Astrocyte of the cerebellum (primary cell): ENCODE measurements around the gene SUSD5.

ENCODE experiments used
- DNase-seq: peaks from one replicate; pipeline ENCODE4 v3.0.0-alpha.2; 2011; ENCODE audit warnings: low read depth
- H3K4me3 ChIP-seq: 2 replicates; pipeline ENCODE4 v1.5.1; 2011; ENCODE audit warnings: mild to moderate bottlenecking, low read depth, low read length, moderate library complexity
- in situ Hi-C: cut with HindIII; loops from 2 replicates; pipeline ENCODE4 v1.10.0; 2017; ENCODE audit warnings: low sequenced_read_pairs
- TF ChIP-seq, protein P1 (sequence below): IDR thresholded peaks from 2 replicates; pipeline ENCODE4 v1.5.1; 2012; ENCODE audit warnings: low read length, low read depth, moderate library complexity, mild to moderate bottlenecking; ENCODE audit errors: missing control alignments

SUSD5 gene

DNA sequence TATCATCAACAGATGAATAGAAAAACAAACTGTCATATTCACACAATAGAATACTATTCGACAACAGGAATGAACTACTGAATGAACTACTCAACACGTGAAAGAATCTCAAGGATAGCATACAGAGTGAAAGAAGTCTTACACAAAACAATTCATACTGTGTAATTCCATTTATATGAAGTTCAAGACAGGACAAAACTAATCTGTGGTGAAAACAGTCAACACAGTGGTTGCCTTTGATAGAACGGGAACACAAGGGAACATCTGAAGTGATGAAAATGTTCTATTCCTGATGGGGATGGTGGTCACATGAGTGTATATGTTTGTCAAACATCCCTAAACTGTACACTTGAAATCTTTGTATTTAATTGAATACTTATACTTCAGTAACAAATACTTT, 2.6 kb upstream of the SUSD5 start:
- in situ Hi-C loops, result no loop called here
- H3K4me3 ChIP-seq, result no peak overlapping the region
- TF ChIP-seq, protein P1, sequence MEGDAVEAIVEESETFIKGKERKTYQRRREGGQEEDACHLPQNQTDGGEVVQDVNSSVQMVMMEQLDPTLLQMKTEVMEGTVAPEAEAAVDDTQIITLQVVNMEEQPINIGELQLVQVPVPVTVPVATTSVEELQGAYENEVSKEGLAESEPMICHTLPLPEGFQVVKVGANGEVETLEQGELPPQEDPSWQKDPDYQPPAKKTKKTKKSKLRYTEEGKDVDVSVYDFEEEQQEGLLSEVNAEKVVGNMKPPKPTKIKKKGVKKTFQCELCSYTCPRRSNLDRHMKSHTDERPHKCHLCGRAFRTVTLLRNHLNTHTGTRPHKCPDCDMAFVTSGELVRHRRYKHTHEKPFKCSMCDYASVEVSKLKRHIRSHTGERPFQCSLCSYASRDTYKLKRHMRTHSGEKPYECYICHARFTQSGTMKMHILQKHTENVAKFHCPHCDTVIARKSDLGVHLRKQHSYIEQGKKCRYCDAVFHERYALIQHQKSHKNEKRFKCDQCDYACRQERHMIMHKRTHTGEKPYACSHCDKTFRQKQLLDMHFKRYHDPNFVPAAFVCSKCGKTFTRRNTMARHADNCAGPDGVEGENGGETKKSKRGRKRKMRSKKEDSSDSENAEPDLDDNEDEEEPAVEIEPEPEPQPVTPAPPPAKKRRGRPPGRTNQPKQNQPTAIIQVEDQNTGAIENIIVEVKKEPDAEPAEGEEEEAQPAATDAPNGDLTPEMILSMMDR, result no peak
- no peak for DNase-seq

DNA sequence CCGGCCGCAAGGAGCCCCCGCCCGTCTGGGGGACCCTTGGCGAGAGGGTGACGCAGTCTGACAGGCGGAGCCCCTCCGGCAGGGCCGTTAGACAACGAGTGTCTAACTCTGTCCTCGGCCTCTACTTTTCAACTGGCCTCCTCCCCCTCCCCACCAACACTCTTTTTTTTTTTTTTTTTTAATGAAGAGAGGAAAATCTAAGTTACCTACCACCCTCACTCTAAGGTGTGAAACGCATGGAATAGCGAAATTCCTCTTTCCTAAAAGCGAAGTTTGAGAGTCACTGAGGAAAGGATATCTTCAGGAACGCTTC, 521 bp upstream of the SUSD5 start:
- TF ChIP-seq, protein P1, result no peak
- DNase-seq, result no peak
- in situ Hi-C loops, result no loop called here
- peak overlapping the region; percentile 63 for H3K4me3 ChIP-seq

DNA sequence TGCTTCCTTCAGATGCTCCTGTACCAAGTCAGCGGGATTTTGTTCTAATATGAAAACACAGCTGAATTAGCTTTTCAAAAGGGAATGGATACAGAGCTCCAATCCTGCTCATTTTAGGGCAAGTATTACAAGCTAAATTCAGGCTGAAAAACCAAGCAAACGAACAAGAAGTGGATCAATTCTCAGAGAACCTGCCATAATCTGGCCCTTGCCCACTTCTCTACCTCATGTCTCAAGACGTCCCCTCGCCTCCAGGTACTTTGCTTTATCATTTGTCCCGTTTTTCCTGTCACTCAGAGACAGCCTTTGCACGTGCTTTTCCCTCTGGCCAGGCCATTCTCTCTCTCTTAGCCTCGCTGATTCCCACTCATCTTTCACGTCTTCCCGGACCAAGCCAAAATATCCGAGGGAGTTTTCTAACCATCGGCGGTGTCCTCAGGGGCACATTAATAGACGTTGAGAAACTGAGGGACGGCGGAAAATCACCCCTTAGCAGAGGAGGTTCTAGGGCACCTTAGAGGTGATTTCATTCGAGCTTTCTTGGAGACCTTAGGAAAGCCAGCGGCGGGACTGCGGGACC, 654 bp downstream of the SUSD5 start:
- DNase-seq, result no peak
- TF ChIP-seq, protein P1, result no peak
- peak overlapping the region; percentile 63 for H3K4me3 ChIP-seq
- in situ Hi-C loops, result no loop called here

DNA sequence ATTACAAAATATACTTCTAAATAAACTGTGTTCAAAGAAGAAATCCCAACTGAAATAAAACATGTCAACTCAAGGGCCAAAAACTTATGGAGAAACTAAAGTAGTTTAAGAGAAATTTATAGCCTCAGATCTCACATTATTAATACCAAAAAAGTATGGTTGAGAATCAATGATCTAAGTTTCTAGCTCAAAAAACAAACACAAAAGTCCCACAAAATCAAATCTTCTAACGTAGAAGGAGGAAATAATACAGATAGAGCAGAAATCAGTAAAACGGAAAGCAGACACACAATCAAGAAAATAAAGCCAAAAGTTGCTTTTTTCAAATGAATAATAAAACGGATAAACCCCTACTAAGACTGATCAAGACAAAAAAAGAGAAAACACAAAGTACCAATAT, 2.9 kb downstream of the SUSD5 start:
- TF ChIP-seq, protein P1, result no peak
- DNase-seq, result no peak
- in situ Hi-C loops, result no loop called here
- H3K4me3 ChIP-seq, result no peak overlapping the region

DNA sequence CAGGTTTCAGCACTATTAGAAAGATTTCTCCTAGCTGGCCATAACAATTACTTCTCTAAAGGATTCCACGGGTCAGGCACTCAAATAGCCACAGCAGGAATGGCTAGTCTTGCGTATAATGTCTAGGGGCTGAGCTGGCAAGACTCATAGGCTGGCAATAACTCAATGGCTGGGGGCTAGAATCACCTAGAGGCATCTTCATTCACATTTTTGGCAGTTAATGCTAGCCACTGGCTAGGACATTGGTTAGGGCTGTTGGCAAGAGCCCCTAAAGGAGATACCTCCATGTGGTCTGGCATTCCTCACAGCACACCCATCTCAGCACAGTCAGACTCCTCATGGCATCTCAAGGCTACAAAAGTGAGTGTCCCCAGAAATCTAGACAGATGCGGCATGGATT, 6.2 kb downstream of the SUSD5 start:
- no peak for DNase-seq
- TF ChIP-seq, protein P1, result no peak
- H3K4me3 ChIP-seq, result no peak overlapping the region
- in situ Hi-C loops, result no loop called here

DNA sequence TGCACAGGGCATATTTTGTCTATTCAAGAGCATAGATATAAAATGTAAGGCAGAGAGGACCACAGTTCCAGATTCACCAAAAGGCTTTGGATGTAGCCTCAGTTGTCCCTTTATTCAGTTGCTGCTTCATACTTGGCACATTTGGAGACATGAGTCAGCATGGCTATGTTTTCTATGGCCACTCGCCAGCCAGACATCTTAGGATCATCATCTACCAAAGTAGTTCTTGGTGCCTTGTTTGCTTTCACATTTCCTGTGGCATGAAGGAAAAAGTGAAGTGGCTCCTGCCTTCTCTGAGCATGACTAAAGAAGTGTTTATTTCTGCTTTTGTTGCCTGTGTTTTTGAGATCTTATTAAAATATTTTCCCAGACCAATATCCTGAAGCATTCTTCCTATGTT, 7.2 kb downstream of the SUSD5 start:
- in situ Hi-C loops, result no loop called here
- peak; percentile 62 for DNase-seq
- TF ChIP-seq, protein P1, result no peak
- no peak overlapping the region for H3K4me3 ChIP-seq

DNA sequence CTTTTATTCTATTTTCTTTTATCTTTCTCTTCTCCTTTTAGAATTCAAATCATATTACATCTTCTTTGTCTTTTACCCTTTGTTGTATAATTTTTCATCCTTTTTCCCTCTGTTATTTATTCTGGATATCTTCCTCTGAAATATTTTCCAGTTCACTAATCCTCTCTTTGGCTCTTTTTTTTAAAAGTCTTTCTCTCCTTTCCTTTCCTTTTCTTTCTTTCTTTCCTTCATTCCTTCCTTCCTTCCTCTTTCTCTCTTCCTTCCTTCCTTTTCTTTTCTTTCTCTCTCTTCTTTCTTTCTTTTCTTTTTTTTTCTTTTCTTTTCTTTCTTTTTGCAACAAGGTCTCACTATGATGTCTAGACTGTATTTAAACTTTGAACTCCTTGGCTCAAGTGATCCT, 9.3 kb downstream of the SUSD5 start:
- no peak for DNase-seq
- no peak overlapping the region for H3K4me3 ChIP-seq
- TF ChIP-seq, protein P1, result no peak
- in situ Hi-C loops, result no loop called here
